PC-3 (cell line): Measurements from ENCODE around the gene CATSPERZ.

ENCODE experiments used
- EZH2phosphoT487 ChIP-seq: fragments of 300-600 bp; sonication (generic); IDR thresholded peaks from 2 replicates; pipeline ENCODE4 v1.6.1; 2018; ENCODE audit warnings: mild to moderate bottlenecking, antibody characterized with exemption, low read length, borderline replicate concordance
- TF ChIP-seq, protein P1 (sequence below): fragments of 300-600 bp; sonication (generic); conservative IDR thresholded peaks from 2 replicates; pipeline ENCODE4 v1.5.1; 2017; ENCODE audit warnings: antibody characterized with exemption, low read depth, mild to moderate bottlenecking, low read length

DNA sequence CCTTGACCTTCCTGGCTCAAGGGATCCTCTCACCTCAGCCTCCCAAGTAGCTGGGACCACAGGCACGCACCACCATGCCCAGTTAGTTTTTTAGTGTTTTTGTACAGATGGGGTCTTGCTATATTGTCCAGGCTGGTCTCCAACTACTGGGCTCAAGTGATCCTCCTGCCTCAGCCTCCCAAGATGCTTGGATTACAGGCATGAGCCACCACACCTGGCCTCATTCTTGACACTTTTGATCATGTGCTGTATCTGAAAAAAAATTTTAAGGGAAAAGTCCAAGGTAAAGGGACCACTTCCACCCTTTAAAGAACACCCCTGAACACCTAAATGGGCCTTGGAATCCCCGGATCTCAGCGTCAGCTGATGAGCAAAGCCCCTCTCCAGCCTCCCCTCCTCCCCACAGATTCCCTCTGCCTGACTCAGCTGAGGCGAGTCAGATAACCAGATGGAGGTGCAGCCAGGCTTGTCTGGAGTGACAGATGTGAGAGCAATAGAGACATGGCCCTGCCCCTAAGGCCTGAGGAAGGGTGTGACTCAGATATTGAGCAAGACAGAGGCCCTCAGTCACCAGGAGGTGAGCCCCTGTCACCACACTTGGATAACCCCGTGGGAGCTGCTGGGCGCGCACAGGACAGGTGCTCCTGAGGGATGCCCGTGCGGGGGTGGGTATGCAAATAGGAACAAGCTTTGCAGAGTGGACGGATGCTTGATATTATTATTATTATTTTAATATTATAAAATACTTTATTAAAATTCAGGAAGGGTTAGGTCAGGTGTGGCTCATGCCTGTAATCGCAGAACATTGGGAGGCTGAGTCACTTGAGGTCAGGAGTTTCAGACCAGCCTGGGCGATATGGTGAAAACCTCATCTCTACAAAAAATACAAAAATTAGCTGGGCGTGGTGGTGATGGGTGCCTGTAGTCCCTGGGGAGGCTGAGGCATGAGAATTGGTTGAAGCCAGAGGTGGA lies 34.9 kb downstream of the CATSPERZ start:
- TF ChIP-seq, protein P1, sequence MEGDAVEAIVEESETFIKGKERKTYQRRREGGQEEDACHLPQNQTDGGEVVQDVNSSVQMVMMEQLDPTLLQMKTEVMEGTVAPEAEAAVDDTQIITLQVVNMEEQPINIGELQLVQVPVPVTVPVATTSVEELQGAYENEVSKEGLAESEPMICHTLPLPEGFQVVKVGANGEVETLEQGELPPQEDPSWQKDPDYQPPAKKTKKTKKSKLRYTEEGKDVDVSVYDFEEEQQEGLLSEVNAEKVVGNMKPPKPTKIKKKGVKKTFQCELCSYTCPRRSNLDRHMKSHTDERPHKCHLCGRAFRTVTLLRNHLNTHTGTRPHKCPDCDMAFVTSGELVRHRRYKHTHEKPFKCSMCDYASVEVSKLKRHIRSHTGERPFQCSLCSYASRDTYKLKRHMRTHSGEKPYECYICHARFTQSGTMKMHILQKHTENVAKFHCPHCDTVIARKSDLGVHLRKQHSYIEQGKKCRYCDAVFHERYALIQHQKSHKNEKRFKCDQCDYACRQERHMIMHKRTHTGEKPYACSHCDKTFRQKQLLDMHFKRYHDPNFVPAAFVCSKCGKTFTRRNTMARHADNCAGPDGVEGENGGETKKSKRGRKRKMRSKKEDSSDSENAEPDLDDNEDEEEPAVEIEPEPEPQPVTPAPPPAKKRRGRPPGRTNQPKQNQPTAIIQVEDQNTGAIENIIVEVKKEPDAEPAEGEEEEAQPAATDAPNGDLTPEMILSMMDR, result no peak
- no peak for TF ChIP-seq EZH2phosphoT487
